Ovary (tissue), 3 donors: ENCODE measurements around the gene CCDC160.

ENCODE experiments used
- EP300 ChIP-seq: sonication (generic); formaldehyde crosslinking; IDR thresholded peaks from one replicate; pipeline ENCODE4 v1.6.1; 2017; ENCODE audit warnings: antibody characterized with exemption
- POLR2A ChIP-seq: fragments of 450-650 bp; IDR thresholded peaks from one replicate; pipeline ENCODE4 v1.6.1; 2017; ENCODE audit warnings: antibody characterized with exemption, mild to moderate bottlenecking, moderate library complexity
- TF ChIP-seq, protein P1 (sequence below), 3 donors: fragments of 450-650 bp in 2 of 3; fragments of 200-600 bp in 1 of 3; IDR thresholded peaks; one replicate each; pipeline versions ENCODE4 v1.5.1 to v1.8.0; 2016 to 2022; ENCODE audit warnings: antibody characterized with exemption in 3 of 3, mild to moderate bottlenecking in 1 of 3
- donor health status: DM: no; HTN: no; CAD: no.

- no peak for TF ChIP-seq POLR2A
- TF ChIP-seq, protein P1, sequence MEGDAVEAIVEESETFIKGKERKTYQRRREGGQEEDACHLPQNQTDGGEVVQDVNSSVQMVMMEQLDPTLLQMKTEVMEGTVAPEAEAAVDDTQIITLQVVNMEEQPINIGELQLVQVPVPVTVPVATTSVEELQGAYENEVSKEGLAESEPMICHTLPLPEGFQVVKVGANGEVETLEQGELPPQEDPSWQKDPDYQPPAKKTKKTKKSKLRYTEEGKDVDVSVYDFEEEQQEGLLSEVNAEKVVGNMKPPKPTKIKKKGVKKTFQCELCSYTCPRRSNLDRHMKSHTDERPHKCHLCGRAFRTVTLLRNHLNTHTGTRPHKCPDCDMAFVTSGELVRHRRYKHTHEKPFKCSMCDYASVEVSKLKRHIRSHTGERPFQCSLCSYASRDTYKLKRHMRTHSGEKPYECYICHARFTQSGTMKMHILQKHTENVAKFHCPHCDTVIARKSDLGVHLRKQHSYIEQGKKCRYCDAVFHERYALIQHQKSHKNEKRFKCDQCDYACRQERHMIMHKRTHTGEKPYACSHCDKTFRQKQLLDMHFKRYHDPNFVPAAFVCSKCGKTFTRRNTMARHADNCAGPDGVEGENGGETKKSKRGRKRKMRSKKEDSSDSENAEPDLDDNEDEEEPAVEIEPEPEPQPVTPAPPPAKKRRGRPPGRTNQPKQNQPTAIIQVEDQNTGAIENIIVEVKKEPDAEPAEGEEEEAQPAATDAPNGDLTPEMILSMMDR (IDR thresholded peaks at IDR 0.05), result no peak
- TF ChIP-seq EP300, result no peak
Observed at GRCh38 chrX:134244043-134244442, 7.1 kb downstream of the CCDC160 start.
